Skeletal muscle cell (primary cell): Measurements from ENCODE around the gene CD160.
A peak's percentile ranks its signal among the peaks of the same experiment; 100 is the strongest.
"Not testable (repeated sequence)": the region's sequence is repeated elsewhere in the genome, so short reads cannot be mapped to it uniquely, and the experiment has no call there.

ENCODE experiments used
- DNase-seq: peaks from one replicate; pipeline ENCODE4 v3.0.0-alpha.2; 2010; ENCODE audit warnings: low read depth
- H3K4me3 ChIP-seq: 2 replicates; pipeline ENCODE4 v1.5.1; 2011; ENCODE audit warnings: low read depth, mild to moderate bottlenecking, control low read depth, low read length, moderate library complexity

Gene CD160

GRCh38 chr1:145750426-145750825 is 31.1 kb downstream of the CD160 start:
- H3K4me3 ChIP-seq = no peak overlapping the region
- no peak for DNase-seq

GRCh38 chr1:145751491-145752037 is 32.3 kb downstream of the CD160 start:
- DNase-seq = peak; percentile 86
- H3K4me3 ChIP-seq = no peak overlapping the region

GRCh38 chr1:145757420-145757819 is 38.1 kb downstream of the CD160 start:
- DNase-seq = no peak
- no peak overlapping the region for H3K4me3 ChIP-seq

GRCh38 chr1:145758116-145758515 is 38.8 kb downstream of the CD160 start:
- no peak overlapping the region for H3K4me3 ChIP-seq
- no peak for DNase-seq

- no peak overlapping the region for H3K4me3 ChIP-seq
- DNase-seq = no peak
Measured at GRCh38 chr1:145758575-145758974, 39.3 kb downstream of the CD160 start.

GRCh38 chr1:145759721-145760120 is 40.4 kb downstream of the CD160 start:
- H3K4me3 ChIP-seq = no peak overlapping the region
- no peak for DNase-seq

GRCh38 chr1:145760395-145760949 is 41.2 kb downstream of the CD160 start:
- not testable (repeated sequence) for H3K4me3 ChIP-seq, DNase-seq

- DNase-seq, H3K4me3 ChIP-seq: not testable (repeated sequence)
Measured at GRCh38 chr1:145761498-145761897, 42.2 kb downstream of the CD160 start.

GRCh38 chr1:145762001-145762400 is 42.7 kb downstream of the CD160 start:
- not testable (repeated sequence) for DNase-seq, H3K4me3 ChIP-seq

- DNase-seq, H3K4me3 ChIP-seq: not testable (repeated sequence)
Measured at GRCh38 chr1:145764231-145764940, 45.1 kb downstream of the CD160 start.

GRCh38 chr1:145765127-145765526 is 45.8 kb downstream of the CD160 start:
- H3K4me3 ChIP-seq, DNase-seq: not testable (repeated sequence)

- H3K4me3 ChIP-seq, DNase-seq: not testable (repeated sequence)
Measured at GRCh38 chr1:145765585-145766360, 46.5 kb downstream of the CD160 start.

- not testable (repeated sequence) for DNase-seq, H3K4me3 ChIP-seq
Measured at GRCh38 chr1:145766926-145767325, 47.6 kb downstream of the CD160 start.

GRCh38 chr1:145768004-145768403 is 48.7 kb downstream of the CD160 start:
- H3K4me3 ChIP-seq, DNase-seq: not testable (repeated sequence)

- no peak for DNase-seq
- no peak overlapping the region for H3K4me3 ChIP-seq
Measured at GRCh38 chr1:145771056-145771455, 51.8 kb downstream of the CD160 start.

- H3K4me3 ChIP-seq = no peak overlapping the region
- DNase-seq = no peak
Measured at GRCh38 chr1:145773423-145773822, 54.1 kb downstream of the CD160 start.

GRCh38 chr1:145777357-145778145 is 58.3 kb downstream of the CD160 start:
- H3K4me3 ChIP-seq = no peak overlapping the region
- no peak for DNase-seq

GRCh38 chr1:145778146-145778540 is 58.8 kb downstream of the CD160 start:
- DNase-seq = no peak
- H3K4me3 ChIP-seq = no peak overlapping the region

- H3K4me3 ChIP-seq = no peak overlapping the region
- peak; percentile 76 for DNase-seq
Measured at GRCh38 chr1:145782272-145783099, 63.2 kb downstream of the CD160 start.
